GM12878 (cell line): ENCODE data around the gene ZNF480. TPM values are rescaled to one million over a fixed set of nuclear protein-coding genes. Genes with fewer than 3 reads are reported as not detected.

Experiments used
- CEBPB ChIP-seq, 2 experiments: fragments of 150-350 bp in 1 of 2; IDR thresholded peaks; 2 replicates each; pipeline ENCODE4 v1.6.1; 2012 to 2014; ENCODE audit warnings: low read depth in 2 of 2, low read length in 2 of 2, borderline replicate concordance in 1 of 2, inconsistent platforms in 1 of 2
- FOXK2 ChIP-seq: fragments of 450-650 bp; IDR thresholded peaks from 2 replicates; pipeline ENCODE4 v1.6.1; 2017; ENCODE audit warnings: mild to moderate bottlenecking, moderate library complexity
- NFIC ChIP-seq: IDR thresholded peaks from 2 replicates; pipeline ENCODE4 v1.6.1; 2012; ENCODE audit warnings: low read depth, mild to moderate bottlenecking, inconsistent platforms, low read length, moderate library complexity
- NR2C1 ChIP-seq: fragments of 450-650 bp; IDR thresholded peaks from 2 replicates; pipeline ENCODE4 v1.6.1; 2017; ENCODE audit warnings: antibody characterized with exemption, mild to moderate bottlenecking, moderate library complexity
- SMARCA5 ChIP-seq: fragments of 450-650 bp; IDR thresholded peaks from 2 replicates; pipeline ENCODE4 v1.6.1; 2017; ENCODE audit warnings: mild to moderate bottlenecking
- SPI1 ChIP-seq: IDR thresholded peaks from 2 replicates; pipeline ENCODE4 v1.6.1; 2011; ENCODE audit warnings: low read depth, mild to moderate bottlenecking, low read length, moderate library complexity, borderline replicate concordance; ENCODE audit not compliant: insufficient read depth
- SREBF1 ChIP-seq: IDR thresholded peaks from 2 replicates; pipeline ENCODE4 v1.6.1; 2012; ENCODE audit warnings: mild to moderate bottlenecking, low read length
- ZBTB11 ChIP-seq: fragments of 450-650 bp; formaldehyde crosslinking; IDR thresholded peaks from 2 replicates; pipeline ENCODE4 v1.5.0; 2022; ENCODE audit warnings: mild to moderate bottlenecking, missing genetic modification characterization
- polyA plus RNA-seq, 11 experiments: library from polyadenylated mRNA; depleted of rRNA in 4 of 11; unstranded in 6 of 11; stranded (reverse) in 5 of 11; fragments of >200 nt; fragmentation: Nextera tagmentation in 4 of 11; fragmentation: Illumina TruSeq in 1 of 11; extraction: Ambion mirVana in 4 of 11; extraction: Trizol in 1 of 11; gene quantifications; 1 replicate in 1 of 11; 2 replicates in 10 of 11; pipeline versions ENCODE4 v1.2.1 to v1.2.3, GENCODE V29; 2011 to 2016; ENCODE audit warnings: inconsistent platforms in 2 of 11, missing spikeins in 2 of 11, low read depth in 1 of 11
- total RNA-seq, 4 experiments: library from RNA; depleted of rRNA in 3 of 4; stranded (reverse); fragments of >200 nt in 3 of 4; fragmentation: Illumina TruSeq in 1 of 4; extraction: Trizol in 1 of 4; gene quantifications; 2 replicates each; pipeline versions ENCODE4 v1.2.1 to v1.2.3, GENCODE V29; 2013 to 2021
- TF ChIP-seq, protein P1 (sequence below): fragments of 450-650 bp; conservative IDR thresholded peaks from 2 replicates; pipeline ENCODE4 v1.6.1; 2017; ENCODE audit warnings: mild to moderate bottlenecking, moderate library complexity

The ZNF480 gene
- total and polyA plus RNA-seq, 10 of the 15 experiments (the other 5 are each of a cell fraction or from before 2014, with no cell fraction given), result 6.6 to 26.5 (median 16.8) TPM

GRCh38 chr19:52269338-52270261 is 27.4 kb upstream of the ZNF480 start, which contains the start of gene ZNF766 (continued):
- TF ChIP-seq, protein P1, sequence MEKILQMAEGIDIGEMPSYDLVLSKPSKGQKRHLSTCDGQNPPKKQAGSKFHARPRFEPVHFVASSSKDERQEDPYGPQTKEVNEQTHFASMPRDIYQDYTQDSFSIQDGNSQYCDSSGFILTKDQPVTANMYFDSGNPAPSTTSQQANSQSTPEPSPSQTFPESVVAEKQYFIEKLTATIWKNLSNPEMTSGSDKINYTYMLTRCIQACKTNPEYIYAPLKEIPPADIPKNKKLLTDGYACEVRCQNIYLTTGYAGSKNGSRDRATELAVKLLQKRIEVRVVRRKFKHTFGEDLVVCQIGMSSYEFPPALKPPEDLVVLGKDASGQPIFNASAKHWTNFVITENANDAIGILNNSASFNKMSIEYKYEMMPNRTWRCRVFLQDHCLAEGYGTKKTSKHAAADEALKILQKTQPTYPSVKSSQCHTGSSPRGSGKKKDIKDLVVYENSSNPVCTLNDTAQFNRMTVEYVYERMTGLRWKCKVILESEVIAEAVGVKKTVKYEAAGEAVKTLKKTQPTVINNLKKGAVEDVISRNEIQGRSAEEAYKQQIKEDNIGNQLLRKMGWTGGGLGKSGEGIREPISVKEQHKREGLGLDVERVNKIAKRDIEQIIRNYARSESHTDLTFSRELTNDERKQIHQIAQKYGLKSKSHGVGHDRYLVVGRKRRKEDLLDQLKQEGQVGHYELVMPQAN, result peak; percentile 92
- TF ChIP-seq CEBPB (IDR thresholded peaks at IDR 0.05; ENCODE audit: borderline replicate concordance in 1 of 2, low read depth in 2 of 2, low read length in 2 of 2), result peak in 1 of 2 experiments; percentile 78; a peak in 2 of 4 replicates
- TF ChIP-seq NR2C1, result peak; percentile 56
- TF ChIP-seq SMARCA5, result 0 out of 2 replicates have a peak, but pooled peaks have one; percentile 21
- no peak for TF ChIP-seq SREBF1
- TF ChIP-seq SPI1, result peak; percentile 84
- TF ChIP-seq NFIC, result no peak
- no peak for TF ChIP-seq FOXK2
- no peak for TF ChIP-seq ZBTB11 (CRISPR knock-in tag)
- TF ChIP-seq, all 136 proteins: peak for 48
